ENCODE data around the gene TNFRSF21. TPM values are rescaled to one million over a fixed set of nuclear protein-coding genes. Genes with fewer than 3 reads are reported as not detected.
"Not testable (repeated sequence)": the region's sequence is repeated elsewhere in the genome, so short reads cannot be mapped to it uniquely, and the experiment has no call there.

TNFRSF21 gene
- total RNA-seq, 1 donor from 2014 or later, result 1.8 TPM

DNA sequence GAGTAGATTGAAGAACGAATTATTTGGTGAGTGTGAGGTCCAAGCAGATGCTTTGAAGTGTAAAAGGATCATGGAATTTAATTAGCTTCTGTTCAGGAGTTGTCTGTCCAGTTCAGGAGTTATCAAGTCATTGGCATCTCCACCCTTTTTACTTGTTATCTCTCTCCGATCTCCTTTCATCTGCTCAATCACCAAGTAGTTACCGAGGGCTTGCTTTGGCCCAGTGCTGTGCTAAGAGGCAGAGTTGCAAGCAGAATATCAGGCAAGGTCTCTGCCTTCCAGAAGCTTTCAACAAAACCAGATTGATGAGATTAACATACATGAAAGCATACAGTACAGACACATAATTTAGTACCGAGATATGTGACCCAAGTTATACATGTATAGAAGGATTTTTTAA is 10.2 kb upstream of the TNFRSF21 start:
- intact Hi-C loops (cut with DNase I), result no loop called here

GRCh38 chr6:47319382-47319781 is 9.7 kb upstream of the TNFRSF21 start:
- no peaks in the 10 kb centered on the region for H3K36me3 ChIP-seq
- H3K9me3 ChIP-seq, result no peaks in the 10 kb centered on the region
- DNase-seq (ENCODE audit: low spot score in 2 of 2), result no peak
- H3K27me3 ChIP-seq, result no peaks in the 10 kb centered on the region
- intact Hi-C loops (cut with DNase I), result no loop called here
- H3K27ac ChIP-seq, result no peak overlapping the region
- TF ChIP-seq CTCF (IDR thresholded peaks at IDR 0.05), result no peak
- H3K4me3 ChIP-seq, result no peak overlapping the region
- no peaks in the 10 kb centered on the region for H3K4me1 ChIP-seq

More for the DNA sequence above, 10.2 kb upstream of the TNFRSF21 start:
- no peak overlapping the region for H3K27ac ChIP-seq
- no peaks in the 10 kb centered on the region for H3K9me3 ChIP-seq
- no peak overlapping the region for H3K4me3 ChIP-seq
- no peak for TF ChIP-seq CTCF (IDR thresholded peaks at IDR 0.05)
- no peaks in the 10 kb centered on the region for H3K36me3 ChIP-seq
- no peaks in the 10 kb centered on the region for H3K27me3 ChIP-seq
- no peak for DNase-seq (ENCODE audit: low spot score in 2 of 2)
- H3K4me1 ChIP-seq, result no peaks in the 10 kb centered on the region

DNA sequence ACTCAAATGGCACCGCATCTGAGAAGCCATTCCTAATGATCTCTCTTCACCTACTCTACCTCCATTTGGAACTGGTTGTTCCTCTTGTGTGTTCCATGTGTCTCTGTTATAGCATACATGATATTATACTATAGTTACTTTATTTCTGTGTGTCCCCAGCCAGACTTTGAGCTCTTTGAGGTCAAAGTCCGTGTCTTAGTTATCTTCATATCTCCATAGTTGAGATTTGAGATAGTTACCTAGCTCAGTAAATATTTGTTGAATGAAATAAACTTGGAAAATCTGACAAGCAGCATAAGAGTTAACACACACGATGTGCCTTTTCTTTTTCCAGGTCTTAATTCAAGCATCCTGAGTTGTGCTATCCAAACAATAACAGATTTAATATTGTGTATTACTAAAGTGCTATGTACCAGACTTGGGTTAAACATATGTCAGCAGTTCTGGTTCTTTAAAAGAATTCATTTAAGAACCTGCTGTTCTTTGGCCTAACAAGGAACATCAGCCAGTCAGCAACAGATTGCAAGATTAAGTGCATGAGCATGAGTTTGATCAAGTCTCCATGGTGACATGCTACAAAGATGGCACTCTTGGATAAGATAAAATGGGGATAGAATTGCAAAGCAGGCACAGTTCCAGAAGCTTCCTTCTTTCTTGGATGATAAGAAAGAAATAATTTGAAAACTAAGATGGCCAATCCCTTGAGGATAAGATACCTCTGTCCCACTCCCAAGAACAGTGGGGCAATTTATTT is 8.7 kb upstream of the TNFRSF21 start:
- no peak for TF ChIP-seq CTCF (IDR thresholded peaks at IDR 0.05)

GRCh38 chr6:47315181-47315580 is 5.5 kb upstream of the TNFRSF21 start:
- H3K27me3 ChIP-seq; H3K4me1 ChIP-seq; H3K36me3 ChIP-seq; H3K27ac ChIP-seq; intact Hi-C loops (cut with DNase I); DNase-seq (ENCODE audit: low spot score in 2 of 2); H3K4me3 ChIP-seq; H3K9me3 ChIP-seq: not testable (repeated sequence)

More for the DNA sequence above, 8.7 kb upstream of the TNFRSF21 start:
- Histone ChIP-seq H3K9me3 (no peaks in the 10 kb centered on the region), H3K27me3 (no peaks in the 10 kb centered on the region), H3K4me3 (no peak overlapping the region), H3K4me1 (no peaks in the 10 kb centered on the region), H3K36me3 (no peaks in the 10 kb centered on the region), H3K27ac (no peak overlapping the region)
- intact Hi-C loops (cut with DNase I), result no loop called here
- no peak for DNase-seq (ENCODE audit: low spot score in 2 of 2)

GRCh38 chr6:47310131-47310480 is 401 bp upstream of the TNFRSF21 start:
- Histone ChIP-seq H3K4me1 (peaks cover 0 to 8% of the 10 kb centered on the region in 2 donors), H3K9me3 (no peaks in the 10 kb centered on the region), H3K36me3 (no peaks in the 10 kb centered on the region), H3K27ac (no peak overlapping the region), H3K27me3 (no peaks in the 10 kb centered on the region), H3K4me3 (peak overlapping the region; percentile 61 to 77)
- no peak for TF ChIP-seq CTCF (IDR thresholded peaks at IDR 0.05)
- DNase-seq (ENCODE audit: low spot score in 2 of 2), result no peak
- intact Hi-C loops (cut with DNase I), result no loop called here

DNA sequence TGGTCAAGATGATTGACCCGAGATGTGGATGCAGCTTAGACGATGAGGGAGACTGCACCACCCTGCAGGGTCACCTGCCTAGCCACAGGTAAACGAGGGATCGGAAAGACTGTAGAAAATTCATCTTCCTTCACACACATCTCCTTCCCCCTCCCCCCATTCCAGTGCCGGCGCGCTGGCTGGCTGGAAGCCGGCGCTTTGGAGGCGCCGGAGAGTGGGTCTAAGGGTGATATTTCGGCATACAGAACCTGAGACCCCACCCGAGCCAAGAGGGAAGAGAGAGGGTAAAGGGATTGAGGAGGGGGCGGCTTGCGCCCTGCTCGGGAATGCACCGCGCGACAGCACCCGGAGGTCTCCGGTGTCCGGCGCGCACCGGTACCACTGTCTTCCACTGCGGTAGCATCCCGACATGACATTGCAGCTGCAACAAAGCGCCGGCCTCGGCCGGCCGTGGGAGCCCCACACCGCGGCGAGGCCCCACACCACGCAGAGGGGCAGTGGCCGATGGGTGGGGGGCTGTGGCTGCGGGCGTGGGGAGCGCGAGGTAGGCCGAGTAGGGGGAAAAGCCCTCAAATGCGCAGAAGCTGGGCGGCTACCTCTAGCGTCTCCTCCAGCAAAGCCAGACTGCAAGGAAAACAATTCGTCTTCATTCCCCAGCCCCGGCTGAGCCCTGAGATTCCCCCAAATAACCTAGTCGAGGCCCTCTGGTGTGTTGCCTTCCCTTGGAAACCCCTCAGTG is 984 bp downstream of the TNFRSF21 start:
- Histone ChIP-seq H3K4me1 (peaks cover 0 to 8% of the 10 kb centered on the region in 2 donors), H3K27me3 (no peaks in the 10 kb centered on the region), H3K36me3 (no peaks in the 10 kb centered on the region), H3K27ac (no peak overlapping the region), H3K4me3 (peak overlapping the region; percentile 61 to 77), H3K9me3 (no peaks in the 10 kb centered on the region)
- intact Hi-C loops (cut with DNase I), result no loop called here
- no peak for TF ChIP-seq CTCF (IDR thresholded peaks at IDR 0.05)
- DNase-seq (ENCODE audit: low spot score in 2 of 2), result no peak

Data from ascending aorta (tissue), 2 donors.